Glomerular endothelial cell (primary cell): ENCODE data around the gene SAMMSON. TPM values are rescaled to one million over a fixed set of nuclear protein-coding genes. Genes with fewer than 3 reads are reported as not detected.

Source experiments
- DNase-seq: peaks from one replicate; pipeline ENCODE4 v3.0.0-alpha.2; 2011; ENCODE audit warnings: low read depth, low spot score; ENCODE audit errors: extremely low read depth
- total RNA-seq: library from RNA; depleted of rRNA; stranded (reverse); fragments of >200 nt; gene quantifications from 2 replicates; pipeline ENCODE4 v1.2.3, GENCODE V29; 2015

SAMMSON gene
- total RNA-seq, 1 donor from 2014 or later = not detected

GRCh38 chr3:70085613-70086012, 86.1 kb downstream of the SAMMSON start:
- DNase-seq = no peak

DNA sequence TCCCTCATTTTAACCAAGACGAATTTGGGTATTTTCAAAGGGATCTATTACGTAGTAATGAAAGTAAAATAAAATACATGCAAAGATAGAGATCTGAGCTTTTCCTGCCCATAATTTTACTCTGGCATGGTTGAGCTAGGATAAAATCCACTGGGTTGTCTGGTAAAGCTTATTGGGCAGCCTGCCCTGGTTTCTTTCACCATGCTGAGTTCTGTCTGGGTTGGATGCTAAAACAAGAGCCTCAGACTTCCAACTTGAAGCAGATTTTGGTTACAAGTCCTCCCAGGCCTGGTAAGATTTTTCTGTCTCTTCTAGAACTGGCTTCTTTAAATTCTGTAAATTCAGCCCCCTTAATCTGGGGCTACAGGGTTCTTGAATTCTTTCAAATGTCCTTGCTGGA, 86.8 kb downstream of the SAMMSON start:
- DNase-seq = no peak

GRCh38 chr3:70090322-70090913, 90.9 kb downstream of the SAMMSON start:
- no peak for DNase-seq

- no peak for DNase-seq
These were observed 94.7 kb downstream of the SAMMSON start for GRCh38 chr3:70094197-70094596.

GRCh38 chr3:70095260-70095659, 95.7 kb downstream of the SAMMSON start:
- DNase-seq = no peak

DNA sequence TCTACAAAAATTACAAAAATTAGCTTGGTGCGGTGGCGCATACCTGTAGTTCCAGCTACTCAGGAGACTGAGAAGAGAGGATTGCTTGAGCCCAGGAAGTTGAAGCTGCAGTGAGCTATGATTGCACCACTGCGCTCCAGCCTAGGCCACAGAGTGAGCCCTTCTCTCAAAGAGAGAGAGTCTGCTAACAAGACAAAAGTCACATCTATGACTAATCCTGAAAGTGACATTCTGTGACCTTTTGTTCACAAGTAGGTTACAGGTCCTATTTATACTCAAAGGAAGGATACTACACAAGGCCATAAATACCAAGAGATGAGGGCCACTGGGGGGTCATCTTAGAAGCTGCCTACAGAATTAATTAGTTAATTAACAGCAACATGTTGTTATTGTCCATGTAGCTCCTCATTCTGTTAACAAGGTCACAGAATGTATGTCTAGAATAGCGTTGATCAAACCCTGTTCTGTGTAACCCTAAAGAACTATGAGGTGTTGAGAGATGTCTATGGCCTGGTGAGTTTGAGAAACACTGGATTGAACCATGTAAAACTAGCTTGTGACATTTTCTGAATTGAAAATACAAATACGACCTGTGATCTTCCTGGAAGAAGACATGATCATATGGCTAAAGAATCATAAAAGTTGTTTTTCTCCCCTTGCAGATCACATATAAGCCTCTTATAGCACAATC, 97.0 kb downstream of the SAMMSON start:
- DNase-seq = no peak

GRCh38 chr3:70097084-70097483, 97.6 kb downstream of the SAMMSON start:
- DNase-seq = no peak

DNA sequence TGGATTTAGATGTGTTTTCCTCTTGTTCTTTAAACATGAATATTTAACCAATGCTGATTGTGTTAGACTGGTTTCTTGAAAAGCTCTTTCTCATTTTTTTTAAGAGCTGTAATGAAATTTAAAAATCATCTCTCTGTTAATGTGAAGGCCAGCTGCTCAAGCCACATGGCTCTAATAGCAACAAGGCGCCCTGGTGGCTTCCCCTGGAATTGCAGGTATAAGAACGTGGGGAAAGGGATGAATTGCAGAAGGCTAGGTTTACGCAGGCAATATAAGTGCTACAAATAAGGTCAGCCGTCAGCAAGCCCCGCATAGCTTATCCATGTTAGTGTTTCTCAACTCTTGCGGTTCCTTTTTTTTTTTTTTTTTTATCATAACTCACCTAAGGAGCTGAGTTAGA, 108.5 kb downstream of the SAMMSON start:
- DNase-seq = no peak

DNA sequence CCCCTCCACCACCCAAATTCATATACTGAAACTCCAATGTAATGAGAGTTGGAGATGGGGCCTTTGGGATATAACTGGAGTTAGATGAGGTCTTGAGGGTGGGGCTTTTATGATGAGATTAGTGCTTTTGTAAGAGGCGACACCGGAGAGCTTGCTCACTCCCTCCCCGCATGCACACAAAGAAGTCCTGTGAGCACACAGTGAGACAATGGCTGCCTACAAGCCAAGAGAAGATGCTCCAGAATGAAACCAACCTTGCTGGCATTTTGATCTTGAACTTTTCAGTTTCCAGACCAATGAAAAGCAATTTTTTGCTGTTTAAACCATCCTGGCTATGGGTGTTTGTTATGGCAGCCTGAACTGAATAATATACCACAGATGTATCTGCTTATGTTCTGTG, 109.0 kb downstream of the SAMMSON start:
- DNase-seq = no peak

DNA sequence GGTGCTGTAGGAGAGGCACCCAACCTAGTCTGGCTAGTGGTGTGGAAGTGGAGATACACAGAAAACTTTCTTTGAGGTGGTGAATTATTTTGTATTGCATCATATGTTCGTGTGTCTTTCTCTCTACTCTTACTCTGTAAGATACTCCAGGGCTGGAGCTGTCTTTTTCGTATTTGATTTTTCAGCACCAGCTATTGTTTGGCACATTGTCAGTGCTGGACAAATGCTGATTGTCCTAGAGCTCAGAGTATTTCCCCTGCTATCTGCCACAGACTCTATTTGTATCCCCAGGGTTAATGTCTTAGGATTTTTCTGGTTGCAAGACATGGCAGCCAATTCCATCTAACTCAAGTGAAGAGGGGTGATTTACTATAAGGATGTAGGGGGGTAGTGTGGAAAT, 110.5 kb downstream of the SAMMSON start:
- DNase-seq = no peak

GRCh38 chr3:70111411-70111810, 111.9 kb downstream of the SAMMSON start:
- no peak for DNase-seq

DNA sequence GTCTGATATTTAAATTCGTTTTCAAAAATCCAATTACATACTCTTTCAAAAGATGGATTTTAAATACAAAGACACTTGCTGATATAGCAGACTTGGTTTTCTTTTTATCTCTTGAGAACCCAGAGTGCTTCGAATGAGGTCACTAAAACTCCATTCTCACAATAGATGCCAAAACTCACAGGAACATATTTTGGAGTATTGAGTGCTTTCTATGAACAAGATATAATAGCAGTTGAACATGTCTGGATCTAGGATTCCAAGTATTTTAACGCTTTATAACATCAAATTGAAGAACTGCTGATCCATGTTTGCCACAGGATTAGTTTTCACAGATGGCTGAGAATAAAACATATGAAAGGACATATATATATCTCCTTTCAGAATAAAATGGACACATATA, 113.2 kb downstream of the SAMMSON start:
- no peak for DNase-seq

DNA sequence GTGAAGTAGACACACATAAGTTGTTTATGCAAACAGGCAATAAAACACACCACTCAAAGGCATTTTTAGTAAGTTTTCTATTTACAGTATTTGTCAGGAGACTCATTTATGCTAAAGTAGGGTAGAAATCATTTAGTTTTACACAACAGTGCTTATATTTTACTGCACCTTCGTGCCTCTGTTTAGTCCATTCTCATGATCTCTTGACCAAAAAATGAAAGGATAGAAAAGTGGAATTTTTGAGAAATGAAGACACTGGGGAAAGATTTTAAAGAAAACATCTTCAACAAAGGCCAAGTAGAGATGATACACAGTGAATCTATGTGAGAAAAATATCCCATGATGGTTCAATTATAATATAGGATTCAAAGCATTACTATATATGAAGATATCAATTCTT, 114.9 kb downstream of the SAMMSON start:
- no peak for DNase-seq

GRCh38 chr3:70119879-70120278, 120.3 kb downstream of the SAMMSON start:
- DNase-seq = no peak
